HepG2 (cell line): ENCODE data around the gene NACAD. TPM values are rescaled to one million over a fixed set of nuclear protein-coding genes. Genes with fewer than 3 reads are reported as not detected.

Experiments
- BORCS8-MEF2B ChIP-seq: sonication (generic); formaldehyde crosslinking; IDR thresholded peaks from 2 replicates; pipeline ENCODE4 v1.8.0; 2022; ENCODE audit warnings: mild to moderate bottlenecking, missing genetic modification reagents
- MLLT10 ChIP-seq: sonication (generic); formaldehyde crosslinking; IDR thresholded peaks from 2 replicates; pipeline ENCODE4 v1.4.0; 2020; ENCODE audit warnings: missing genetic modification reagents
- SKIL ChIP-seq: sonication (generic); formaldehyde crosslinking; IDR thresholded peaks from 2 replicates; pipeline ENCODE4 v1.8.0; 2022; ENCODE audit warnings: missing genetic modification reagents, mild to moderate bottlenecking, moderate library complexity, borderline replicate concordance
- SMC3 ChIP-seq: IDR thresholded peaks from 2 replicates; pipeline ENCODE4 v1.6.1; 2011; ENCODE audit warnings: low read length, improper control_type of control experiment
- SP5 ChIP-seq: IDR thresholded peaks from 2 replicates; pipeline ENCODE4 v1.6.1; 2016; ENCODE audit warnings: low read depth, borderline replicate concordance
- TP53 ChIP-seq: sonication (generic); formaldehyde crosslinking; conservative IDR thresholded peaks from 2 replicates; pipeline ENCODE4 v1.4.0; 2020; ENCODE audit warnings: missing genetic modification reagents
- TSC22D2 ChIP-seq: sonication (generic); formaldehyde crosslinking; IDR thresholded peaks from 2 replicates; pipeline ENCODE4 v1.5.1; 2020; ENCODE audit warnings: missing genetic modification reagents, mild to moderate bottlenecking, borderline replicate concordance
- ZBTB33 ChIP-seq: sonication (generic); formaldehyde crosslinking; IDR thresholded peaks from 2 replicates; pipeline ENCODE4 v1.4.0; 2020; ENCODE audit warnings: missing genetic modification reagents
- ZNF850 ChIP-seq: sonication (generic); formaldehyde crosslinking; conservative IDR thresholded peaks from 2 replicates; pipeline ENCODE4 v1.9.0; 2021; ENCODE audit warnings: mild to moderate bottlenecking, missing genetic modification reagents
- polyA plus RNA-seq, 8 experiments: library from polyadenylated mRNA; depleted of rRNA in 3 of 8; stranded (reverse) in 7 of 8; unstranded in 1 of 8; fragments of >200 nt; fragmentation: Illumina TruSeq in 4 of 8; extraction: Trizol in 4 of 8; gene quantifications; 2 replicates each; pipeline versions ENCODE4 v1.2.1 to v1.2.3, GENCODE V29; 2011 to 2016; ENCODE audit warnings: low read depth in 4 of 8, missing spikeins in 1 of 8, mixed read lengths in 1 of 8; ENCODE audit not compliant: insufficient read depth in 1 of 8
- total RNA-seq, 5 experiments: library from RNA; depleted of rRNA; stranded (reverse); fragments of >200 nt; fragmentation: Illumina TruSeq; extraction: Trizol; gene quantifications; 2 replicates each; pipeline ENCODE4 v1.2.3, GENCODE V29; 2016; ENCODE audit warnings: low read depth in 1 of 5
- TF ChIP-seq, protein P1 (sequence below): IDR thresholded peaks from 2 replicates; pipeline ENCODE4 v1.6.1; 2016; ENCODE audit warnings: low read depth, missing genetic modification reagents, missing compliant biosample characterization
- TF ChIP-seq, protein P2 (sequence below): sonication (generic); formaldehyde crosslinking; IDR thresholded peaks from one replicate; pipeline ENCODE4 v1.5.1; 2020; ENCODE audit warnings: mild to moderate bottlenecking, missing genetic modification reagents; ENCODE audit errors: not compliant biosample characterization

Gene NACAD
- total and polyA plus RNA-seq, 2 of the 13 experiments (the other 11 are each of a cell fraction or from before 2014, with no cell fraction given) = 0.04 TPM; not detected in 1

DNA sequence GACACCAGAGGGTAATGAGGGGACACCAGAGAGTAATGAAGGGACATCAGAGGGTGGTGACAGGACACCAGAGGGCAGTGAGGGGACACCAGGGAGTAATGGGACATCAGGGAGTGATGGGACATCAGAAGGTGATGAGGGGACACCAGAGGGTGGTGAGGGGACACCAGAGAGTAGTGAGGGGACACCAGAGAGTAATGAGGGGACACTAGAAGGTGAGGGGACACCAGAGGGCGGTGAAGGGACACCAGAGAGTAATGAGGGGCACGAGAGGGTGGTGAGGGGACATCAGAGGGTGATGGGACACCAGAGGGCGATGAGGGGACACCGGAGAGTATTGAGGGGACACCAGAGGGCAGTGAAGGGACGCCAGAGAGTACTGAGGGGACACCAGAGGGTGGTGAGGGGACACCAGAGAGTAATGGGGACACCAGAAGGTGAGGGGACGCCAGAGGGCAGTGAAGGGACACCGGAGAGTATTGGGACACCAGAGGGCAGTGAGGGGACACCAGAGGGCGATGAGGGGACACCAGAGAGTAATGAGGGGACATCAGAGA, 10.6 kb downstream of the NACAD start (continued):
- TF ChIP-seq, protein P1, sequence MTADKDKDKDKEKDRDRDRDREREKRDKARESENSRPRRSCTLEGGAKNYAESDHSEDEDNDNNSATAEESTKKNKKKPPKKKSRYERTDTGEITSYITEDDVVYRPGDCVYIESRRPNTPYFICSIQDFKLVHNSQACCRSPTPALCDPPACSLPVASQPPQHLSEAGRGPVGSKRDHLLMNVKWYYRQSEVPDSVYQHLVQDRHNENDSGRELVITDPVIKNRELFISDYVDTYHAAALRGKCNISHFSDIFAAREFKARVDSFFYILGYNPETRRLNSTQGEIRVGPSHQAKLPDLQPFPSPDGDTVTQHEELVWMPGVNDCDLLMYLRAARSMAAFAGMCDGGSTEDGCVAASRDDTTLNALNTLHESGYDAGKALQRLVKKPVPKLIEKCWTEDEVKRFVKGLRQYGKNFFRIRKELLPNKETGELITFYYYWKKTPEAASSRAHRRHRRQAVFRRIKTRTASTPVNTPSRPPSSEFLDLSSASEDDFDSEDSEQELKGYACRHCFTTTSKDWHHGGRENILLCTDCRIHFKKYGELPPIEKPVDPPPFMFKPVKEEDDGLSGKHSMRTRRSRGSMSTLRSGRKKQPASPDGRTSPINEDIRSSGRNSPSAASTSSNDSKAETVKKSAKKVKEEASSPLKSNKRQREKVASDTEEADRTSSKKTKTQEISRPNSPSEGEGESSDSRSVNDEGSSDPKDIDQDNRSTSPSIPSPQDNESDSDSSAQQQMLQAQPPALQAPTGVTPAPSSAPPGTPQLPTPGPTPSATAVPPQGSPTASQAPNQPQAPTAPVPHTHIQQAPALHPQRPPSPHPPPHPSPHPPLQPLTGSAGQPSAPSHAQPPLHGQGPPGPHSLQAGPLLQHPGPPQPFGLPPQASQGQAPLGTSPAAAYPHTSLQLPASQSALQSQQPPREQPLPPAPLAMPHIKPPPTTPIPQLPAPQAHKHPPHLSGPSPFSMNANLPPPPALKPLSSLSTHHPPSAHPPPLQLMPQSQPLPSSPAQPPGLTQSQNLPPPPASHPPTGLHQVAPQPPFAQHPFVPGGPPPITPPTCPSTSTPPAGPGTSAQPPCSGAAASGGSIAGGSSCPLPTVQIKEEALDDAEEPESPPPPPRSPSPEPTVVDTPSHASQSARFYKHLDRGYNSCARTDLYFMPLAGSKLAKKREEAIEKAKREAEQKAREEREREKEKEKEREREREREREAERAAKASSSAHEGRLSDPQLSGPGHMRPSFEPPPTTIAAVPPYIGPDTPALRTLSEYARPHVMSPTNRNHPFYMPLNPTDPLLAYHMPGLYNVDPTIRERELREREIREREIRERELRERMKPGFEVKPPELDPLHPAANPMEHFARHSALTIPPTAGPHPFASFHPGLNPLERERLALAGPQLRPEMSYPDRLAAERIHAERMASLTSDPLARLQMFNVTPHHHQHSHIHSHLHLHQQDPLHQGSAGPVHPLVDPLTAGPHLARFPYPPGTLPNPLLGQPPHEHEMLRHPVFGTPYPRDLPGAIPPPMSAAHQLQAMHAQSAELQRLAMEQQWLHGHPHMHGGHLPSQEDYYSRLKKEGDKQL (CRISPR knock-in tag) = no peak
- TF ChIP-seq, protein P2, sequence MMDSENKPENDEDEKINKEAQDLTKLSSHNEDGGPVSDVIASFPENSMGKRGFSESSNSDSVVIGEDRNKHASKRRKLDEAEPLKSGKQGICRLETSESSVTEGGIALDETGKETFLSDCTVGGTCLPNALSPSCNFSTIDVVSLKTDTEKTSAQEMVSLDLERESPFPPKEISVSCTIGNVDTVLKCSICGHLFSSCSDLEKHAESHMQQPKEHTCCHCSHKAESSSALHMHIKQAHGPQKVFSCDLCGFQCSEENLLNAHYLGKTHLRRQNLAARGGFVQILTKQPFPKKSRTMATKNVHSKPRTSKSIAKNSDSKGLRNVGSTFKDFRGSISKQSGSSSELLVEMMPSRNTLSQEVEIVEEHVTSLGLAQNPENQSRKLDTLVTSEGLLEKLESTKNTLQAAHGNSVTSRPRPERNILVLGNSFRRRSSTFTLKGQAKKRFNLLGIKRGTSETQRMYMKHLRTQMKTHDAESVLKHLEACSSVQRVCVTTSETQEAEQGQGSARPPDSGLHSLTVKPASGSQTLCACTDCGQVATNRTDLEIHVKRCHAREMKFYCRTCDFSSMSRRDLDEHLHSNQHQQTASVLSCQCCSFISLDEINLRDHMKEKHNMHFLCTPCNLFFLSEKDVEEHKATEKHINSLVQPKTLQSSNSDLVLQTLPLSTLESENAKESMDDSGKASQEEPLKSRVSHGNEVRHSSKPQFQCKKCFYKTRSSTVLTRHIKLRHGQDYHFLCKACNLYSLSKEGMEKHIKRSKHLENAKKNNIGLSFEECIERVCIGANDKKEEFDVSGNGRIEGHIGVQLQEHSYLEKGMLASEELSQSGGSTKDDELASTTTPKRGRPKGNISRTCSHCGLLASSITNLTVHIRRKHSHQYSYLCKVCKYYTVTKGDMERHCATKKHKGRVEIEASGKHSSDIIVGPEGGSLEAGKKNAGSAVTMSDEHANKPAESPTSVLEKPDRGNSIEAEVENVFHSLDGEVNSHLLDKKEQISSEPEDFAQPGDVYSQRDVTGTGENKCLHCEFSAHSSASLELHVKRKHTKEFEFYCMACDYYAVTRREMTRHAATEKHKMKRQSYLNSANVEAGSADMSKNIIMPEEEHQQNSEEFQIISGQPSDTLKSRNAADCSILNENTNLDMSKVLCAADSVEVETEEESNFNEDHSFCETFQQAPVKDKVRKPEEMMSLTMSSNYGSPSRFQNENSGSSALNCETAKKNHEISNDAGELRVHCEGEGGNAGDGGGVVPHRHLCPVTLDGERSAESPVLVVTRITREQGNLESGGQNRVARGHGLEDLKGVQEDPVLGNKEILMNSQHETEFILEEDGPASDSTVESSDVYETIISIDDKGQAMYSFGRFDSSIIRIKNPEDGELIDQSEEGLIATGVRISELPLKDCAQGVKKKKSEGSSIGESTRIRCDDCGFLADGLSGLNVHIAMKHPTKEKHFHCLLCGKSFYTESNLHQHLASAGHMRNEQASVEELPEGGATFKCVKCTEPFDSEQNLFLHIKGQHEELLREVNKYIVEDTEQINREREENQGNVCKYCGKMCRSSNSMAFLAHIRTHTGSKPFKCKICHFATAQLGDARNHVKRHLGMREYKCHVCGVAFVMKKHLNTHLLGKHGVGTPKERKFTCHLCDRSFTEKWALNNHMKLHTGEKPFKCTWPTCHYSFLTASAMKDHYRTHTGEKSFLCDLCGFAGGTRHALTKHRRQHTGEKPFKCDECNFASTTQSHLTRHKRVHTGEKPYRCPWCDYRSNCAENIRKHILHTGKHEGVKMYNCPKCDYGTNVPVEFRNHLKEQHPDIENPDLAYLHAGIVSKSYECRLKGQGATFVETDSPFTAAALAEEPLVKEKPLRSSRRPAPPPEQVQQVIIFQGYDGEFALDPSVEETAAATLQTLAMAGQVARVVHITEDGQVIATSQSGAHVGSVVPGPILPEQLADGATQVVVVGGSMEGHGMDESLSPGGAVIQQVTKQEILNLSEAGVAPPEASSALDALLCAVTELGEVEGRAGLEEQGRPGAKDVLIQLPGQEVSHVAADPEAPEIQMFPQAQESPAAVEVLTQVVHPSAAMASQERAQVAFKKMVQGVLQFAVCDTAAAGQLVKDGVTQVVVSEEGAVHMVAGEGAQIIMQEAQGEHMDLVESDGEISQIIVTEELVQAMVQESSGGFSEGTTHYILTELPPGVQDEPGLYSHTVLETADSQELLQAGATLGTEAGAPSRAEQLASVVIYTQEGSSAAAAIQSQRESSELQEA (CRISPR knock-in tag) = no peak
- TF ChIP-seq ZBTB33 (no peak), SKIL (CRISPR knock-in tag) (no peak), BORCS8-MEF2B (CRISPR knock-in tag) (no peak), ZNF850 (CRISPR knock-in tag) (no peak), MLLT10 (no peak), SP5 (no peak), TP53 (CRISPR knock-in tag) (no peak), TSC22D2 (CRISPR knock-in tag) (no peak), SMC3 (peak; percentile 5; the same call in 1 of the 2 replicates)
